SJCRH30 (cell line): Measurements from ENCODE around the gene SLC6A18. TPM values are rescaled to one million over a fixed set of nuclear protein-coding genes. Genes with fewer than 3 reads are reported as not detected.

Experiments used
- DNase-seq, 2 experiments: peaks; one replicate each; pipeline ENCODE4 v3.0.0-alpha.2; 2015 to 2020
- H3K27ac ChIP-seq: fragments of 250-450 bp; sonication (Bioruptor Pico); 2 replicates; pipeline ENCODE4 v1.5.1; 2020; ENCODE audit warnings: mild to moderate bottlenecking, moderate library complexity
- H3K27me3 ChIP-seq: fragments of 250-450 bp; sonication (Bioruptor Pico); 2 replicates; pipeline ENCODE4 v1.5.1; 2020; ENCODE audit warnings: mild to moderate bottlenecking, moderate library complexity
- H3K36me3 ChIP-seq: fragments of 250-450 bp; sonication (Bioruptor Pico); 2 replicates; pipeline ENCODE4 v1.5.1; 2020; ENCODE audit warnings: mild to moderate bottlenecking, moderate library complexity
- H3K4me1 ChIP-seq: fragments of 250-450 bp; sonication (Bioruptor Pico); 2 replicates; pipeline ENCODE4 v1.5.1; 2020; ENCODE audit warnings: mild to moderate bottlenecking, moderate library complexity
- H3K4me3 ChIP-seq: fragments of 250-450 bp; sonication (Bioruptor Pico); 2 replicates; pipeline ENCODE4 v1.5.1; 2020; ENCODE audit warnings: mild to moderate bottlenecking, moderate library complexity
- H3K9me3 ChIP-seq: fragments of 250-450 bp; sonication (Bioruptor Pico); replicated peaks from 2 replicates; pipeline ENCODE4 v1.5.1; 2020; ENCODE audit warnings: mild to moderate bottlenecking, moderate library complexity
- total RNA-seq: library from RNA; depleted of rRNA; stranded (reverse); fragments of >200 nt; shearing (Covaris generic); gene quantifications from 2 replicates; pipeline ENCODE4 v1.2.3, GENCODE V29; 2014; rRNA removed

SLC6A18 gene
- not detected in 2 replicates for total RNA-seq

DNA sequence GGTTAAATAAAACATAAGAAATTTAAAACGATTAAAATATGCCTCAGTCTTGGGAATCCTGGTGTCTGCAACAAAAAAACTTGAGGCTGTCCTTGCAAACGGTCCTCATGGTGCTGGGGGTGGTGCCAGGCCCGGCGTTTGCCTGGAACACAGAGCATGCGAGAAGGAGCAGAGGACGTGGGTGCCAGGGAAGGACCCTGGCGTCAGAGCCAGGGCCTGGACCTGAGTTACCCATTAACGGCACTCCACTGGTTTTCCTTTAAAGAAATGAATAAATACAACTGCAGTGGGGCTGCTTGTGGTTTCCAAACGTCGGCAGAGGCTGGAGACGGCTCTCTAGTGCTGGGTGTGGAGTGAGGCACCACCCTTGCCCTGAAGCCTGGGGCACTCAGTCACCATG is at the start of gene SLC6A18:
Gene SLC6A18, plus strand, starts transcription at position 301 of the 400 bp plus-strand sequence. Its CDS starts 97 bp downstream, at position 398.
- Histone ChIP-seq H3K27me3 (no peaks in the 10 kb centered on the region), H3K27ac (no peak within 1 kb of the TSS), H3K36me3 (no peaks in the 10 kb centered on the region), H3K4me1 (peaks cover 12% of the 10 kb centered on the region), H3K4me3 (no peak within 1 kb of the TSS), H3K9me3 (no peaks in the 10 kb centered on the region)
- DNase-seq, result no peak

GRCh38 chr5:1175801-1176472 is 49.2 kb upstream of the SLC6A18 start:
- no peaks in the 10 kb centered on the region for H3K9me3 ChIP-seq
- no peak for DNase-seq

GRCh38 chr5:1176473-1177391 is 48.4 kb upstream of the SLC6A18 start:
- H3K4me3 ChIP-seq, result no peak overlapping the region
- peak in 1 of 2 experiments; percentile 16 for DNase-seq
- H3K27me3 ChIP-seq, result no peaks in the 10 kb centered on the region
- H3K9me3 ChIP-seq, result no peaks in the 10 kb centered on the region
- H3K4me1 ChIP-seq, result no peaks in the 10 kb centered on the region
- H3K27ac ChIP-seq, result no peak overlapping the region
- H3K36me3 ChIP-seq, result no peaks in the 10 kb centered on the region

More at GRCh38 chr5:1175801-1176472, 49.2 kb upstream of the SLC6A18 start:
- H3K27me3 ChIP-seq, result no peaks in the 10 kb centered on the region
- H3K36me3 ChIP-seq, result no peaks in the 10 kb centered on the region
- no peak overlapping the region for H3K27ac ChIP-seq
- no peak overlapping the region for H3K4me3 ChIP-seq
- no peaks in the 10 kb centered on the region for H3K4me1 ChIP-seq

DNA sequence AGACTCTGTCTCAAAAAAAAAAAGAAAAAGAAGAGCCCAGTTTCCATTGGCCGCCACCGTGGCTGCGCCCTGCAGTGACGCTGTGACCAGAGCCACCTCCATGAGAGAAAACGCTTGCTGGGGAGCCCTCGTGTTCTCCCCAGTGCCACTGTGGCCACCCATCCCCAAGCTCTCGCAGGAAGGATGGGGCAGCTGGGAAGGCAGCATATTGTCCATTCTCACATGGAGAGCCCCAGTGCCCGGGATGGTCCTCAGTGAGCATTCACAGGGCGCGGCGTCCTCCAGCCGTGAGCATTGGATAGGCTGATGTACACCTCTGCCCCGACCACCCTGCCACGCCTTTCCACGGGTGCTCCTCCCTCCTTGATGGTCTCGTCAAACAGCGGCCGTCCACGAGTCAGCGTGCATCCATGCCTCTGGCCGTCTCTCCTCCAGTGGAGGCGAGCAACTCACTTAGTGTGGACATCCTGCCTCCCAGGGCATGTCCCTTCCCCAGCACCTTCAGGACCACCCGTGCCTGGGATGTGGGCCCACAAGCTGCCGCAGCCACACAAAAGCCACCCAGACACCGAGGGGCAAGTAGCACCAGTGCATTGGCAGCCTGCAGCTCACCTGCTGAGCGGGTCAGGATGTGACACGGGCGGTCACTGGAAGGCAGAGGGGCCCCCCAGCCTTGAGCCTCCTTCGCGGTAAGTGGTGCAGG is 47.2 kb upstream of the SLC6A18 start:
- no peaks in the 10 kb centered on the region for H3K4me1 ChIP-seq
- no peaks in the 10 kb centered on the region for H3K36me3 ChIP-seq
- no peak for DNase-seq
- H3K27me3 ChIP-seq, result no peaks in the 10 kb centered on the region
- no peaks in the 10 kb centered on the region for H3K9me3 ChIP-seq
- no peak overlapping the region for H3K4me3 ChIP-seq
- H3K27ac ChIP-seq, result no peak overlapping the region

DNA sequence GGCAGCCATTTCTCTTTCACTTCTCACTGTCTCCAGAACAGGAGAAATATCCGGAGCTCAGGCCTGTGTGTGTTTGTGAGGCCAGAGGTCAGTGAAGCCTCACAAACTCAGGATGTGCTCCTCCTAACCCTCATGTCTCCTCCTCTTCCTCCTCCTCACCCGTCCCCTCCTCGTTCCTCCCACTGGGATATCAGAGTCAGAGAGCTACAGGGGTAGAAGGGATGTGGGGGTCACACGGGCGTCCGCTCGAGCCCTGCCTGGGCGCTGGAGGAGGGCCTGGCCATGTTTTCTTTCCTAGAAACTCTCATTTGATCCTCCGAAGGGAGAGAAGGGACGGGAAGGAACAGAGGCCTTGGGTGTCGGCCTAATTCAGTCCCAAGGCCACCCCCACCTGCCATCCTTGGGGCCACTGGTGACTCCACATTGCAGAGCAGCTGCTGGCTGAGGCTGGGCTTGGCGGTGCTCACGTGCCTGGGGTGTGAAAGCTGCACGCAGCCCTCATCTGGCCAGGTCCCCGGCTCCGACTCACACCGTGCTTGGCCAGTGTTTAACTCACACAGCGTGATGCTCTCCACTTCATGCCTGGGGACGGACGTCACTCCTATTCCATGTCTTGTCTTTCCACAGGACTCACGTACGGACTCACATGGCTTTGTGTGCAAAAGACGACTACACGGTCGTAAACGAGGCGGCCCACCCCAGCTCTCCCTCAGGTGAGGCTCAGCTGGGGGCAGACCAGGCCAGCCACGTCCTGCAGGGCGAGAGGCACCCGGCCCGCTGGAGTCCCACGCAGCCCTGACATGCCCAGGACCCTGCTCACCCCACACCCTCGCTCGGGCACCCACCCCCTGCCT is 46.4 kb upstream of the SLC6A18 start:
- no peaks in the 10 kb centered on the region for H3K36me3 ChIP-seq
- H3K4me1 ChIP-seq, result no peaks in the 10 kb centered on the region
- H3K4me3 ChIP-seq, result no peak overlapping the region
- DNase-seq, result no peak
- no peak overlapping the region for H3K27ac ChIP-seq
- no peaks in the 10 kb centered on the region for H3K27me3 ChIP-seq
- H3K9me3 ChIP-seq, result no peaks in the 10 kb centered on the region

- H3K27me3 ChIP-seq, result no peaks in the 10 kb centered on the region
- no peak overlapping the region for H3K27ac ChIP-seq
- H3K36me3 ChIP-seq, result no peaks in the 10 kb centered on the region
- no peak overlapping the region for H3K4me3 ChIP-seq
- no peak for DNase-seq
- no peaks in the 10 kb centered on the region for H3K9me3 ChIP-seq
- H3K4me1 ChIP-seq, result no peaks in the 10 kb centered on the region
These were observed 45.8 kb upstream of the SLC6A18 start for GRCh38 chr5:1179383-1179715.

DNA sequence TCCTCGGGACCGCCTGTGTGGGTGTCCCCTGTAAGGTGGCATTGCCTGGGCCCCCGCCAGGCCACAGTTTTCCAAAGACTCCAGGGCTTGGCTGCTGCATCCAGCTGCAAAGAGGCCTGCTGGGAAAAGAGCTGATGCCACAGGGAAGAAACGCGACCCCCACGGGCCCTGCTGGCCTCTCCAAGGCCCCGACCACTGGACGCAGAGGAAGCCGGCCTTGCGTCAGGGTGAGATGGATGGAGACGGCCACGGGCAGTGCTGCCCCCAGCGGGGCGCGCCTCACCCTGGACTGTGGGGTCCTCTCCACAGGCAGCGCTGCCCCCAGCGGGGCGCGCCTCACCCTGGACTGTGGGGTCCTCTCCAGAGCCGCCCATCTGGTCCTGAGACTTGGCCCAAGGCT is 45.1 kb upstream of the SLC6A18 start:
- no peak for DNase-seq
- no peaks in the 10 kb centered on the region for H3K27me3 ChIP-seq
- H3K9me3 ChIP-seq, result no peaks in the 10 kb centered on the region
- H3K4me3 ChIP-seq, result no peak overlapping the region
- no peaks in the 10 kb centered on the region for H3K4me1 ChIP-seq
- no peaks in the 10 kb centered on the region for H3K36me3 ChIP-seq
- H3K27ac ChIP-seq, result no peak overlapping the region

- no peaks in the 10 kb centered on the region for H3K27me3 ChIP-seq
- no peaks in the 10 kb centered on the region for H3K4me1 ChIP-seq
- H3K27ac ChIP-seq, result no peak overlapping the region
- no peak overlapping the region for H3K4me3 ChIP-seq
- H3K9me3 ChIP-seq, result no peaks in the 10 kb centered on the region
- DNase-seq, result no peak
- no peaks in the 10 kb centered on the region for H3K36me3 ChIP-seq
These were observed 44.3 kb upstream of the SLC6A18 start for GRCh38 chr5:1180841-1181271.

DNA sequence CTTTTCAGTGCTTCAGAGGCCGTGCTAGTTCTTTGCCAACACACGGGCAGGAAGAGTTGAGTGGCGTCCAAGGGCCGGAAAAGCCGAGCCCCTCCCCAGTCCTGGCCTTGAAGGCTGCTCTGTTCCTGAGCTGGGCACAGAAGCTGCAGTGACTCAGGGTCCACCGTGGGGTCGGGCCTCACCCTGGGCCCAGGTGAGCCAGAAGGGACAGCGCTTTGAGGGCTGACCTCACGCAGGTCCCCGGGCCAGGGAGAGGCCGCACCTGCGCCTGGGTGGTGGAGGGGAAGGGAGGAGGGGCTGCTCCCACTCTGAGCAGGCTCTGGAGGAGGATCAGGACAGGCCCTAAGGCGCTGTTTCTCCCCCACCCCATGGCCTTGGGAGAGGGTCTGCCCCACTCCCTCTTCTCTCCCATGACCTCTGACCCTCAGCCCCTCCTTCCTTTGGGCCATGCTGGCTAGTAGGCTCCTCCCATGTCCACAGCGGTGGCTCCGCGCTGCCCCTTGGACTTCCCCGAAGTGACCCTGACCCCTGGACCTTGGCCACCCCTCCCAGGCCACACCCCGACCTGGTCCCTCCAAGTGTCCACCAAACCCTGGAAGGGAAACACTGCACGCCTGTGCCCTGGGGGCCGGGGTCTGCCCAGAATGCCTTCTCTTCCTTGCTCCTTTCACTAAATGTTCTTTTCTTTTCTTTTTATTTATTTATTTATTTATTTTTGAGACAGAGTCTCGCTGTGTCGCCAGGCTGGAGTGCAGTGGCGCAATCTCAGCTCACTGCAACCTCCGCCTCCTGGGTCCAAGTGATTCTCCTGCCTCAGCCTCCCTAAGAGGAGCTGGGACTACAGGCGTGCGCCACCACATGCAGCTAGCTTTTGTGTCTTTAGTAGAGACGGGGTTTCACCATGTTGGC is 43.5 kb upstream of the SLC6A18 start:
- Histone ChIP-seq H3K4me1 (no peaks in the 10 kb centered on the region), H3K27me3 (no peaks in the 10 kb centered on the region), H3K9me3 (no peaks in the 10 kb centered on the region), H3K36me3 (no peaks in the 10 kb centered on the region), H3K4me3 (no peak overlapping the region), H3K27ac (no peak overlapping the region)
- DNase-seq, result no peak

DNA sequence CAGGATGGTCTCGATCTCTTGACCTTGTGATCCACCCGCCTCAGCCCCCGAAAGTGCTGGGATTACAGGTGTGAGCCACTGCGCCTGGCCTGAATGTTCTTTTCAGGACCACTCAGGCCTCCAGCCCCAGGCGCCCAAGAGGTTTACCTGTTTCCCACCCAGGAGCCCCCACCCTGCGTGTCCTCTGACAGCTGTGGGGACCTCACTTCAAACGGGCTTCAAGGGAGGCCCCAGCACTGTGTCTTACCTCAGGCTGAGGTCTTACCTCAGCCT is 42.9 kb upstream of the SLC6A18 start:
- H3K27me3 ChIP-seq, result no peaks in the 10 kb centered on the region
- no peak overlapping the region for H3K27ac ChIP-seq
- no peaks in the 10 kb centered on the region for H3K9me3 ChIP-seq
- H3K4me1 ChIP-seq, result no peaks in the 10 kb centered on the region
- no peak for DNase-seq
- H3K4me3 ChIP-seq, result no peak overlapping the region
- no peaks in the 10 kb centered on the region for H3K36me3 ChIP-seq

DNA sequence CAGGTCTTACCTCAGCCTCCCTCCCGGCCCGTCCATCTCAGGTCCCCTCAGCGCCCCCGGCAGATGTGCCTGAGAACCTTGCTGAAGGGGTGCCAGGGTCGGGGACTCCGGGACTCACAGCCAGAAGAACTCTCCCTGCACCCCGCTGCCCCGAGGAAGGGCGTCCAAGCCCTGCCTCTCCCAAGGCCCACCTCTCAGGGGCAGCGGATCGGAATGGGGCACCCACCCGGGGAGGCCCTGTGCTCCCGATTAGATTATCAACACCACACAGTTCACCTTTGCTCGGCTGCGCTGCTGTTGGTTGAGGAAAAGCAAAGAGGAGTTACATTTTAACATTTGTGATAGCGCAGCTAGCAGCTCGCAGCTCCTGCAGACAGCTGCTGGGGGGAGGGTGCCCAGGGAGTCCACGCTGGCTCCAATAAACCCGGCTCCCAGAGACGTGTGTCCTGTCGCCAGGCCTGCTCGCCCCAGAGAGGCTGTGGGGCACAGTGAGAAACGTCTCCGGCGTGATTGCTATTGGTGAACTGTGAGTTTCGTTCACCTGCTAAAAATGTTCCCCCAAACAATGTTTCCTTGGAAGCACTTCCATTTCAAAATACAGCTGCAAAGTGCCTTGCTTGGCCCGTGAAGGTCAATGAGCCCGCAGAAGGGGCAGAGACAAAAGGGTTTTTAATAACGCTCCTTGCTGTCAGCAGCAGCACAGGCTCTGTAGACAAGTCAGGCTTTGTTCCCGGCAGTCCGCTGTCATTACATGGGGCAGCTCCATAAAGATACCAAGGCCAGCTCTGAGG is 42.4 kb upstream of the SLC6A18 start:
- Histone ChIP-seq H3K9me3 (no peaks in the 10 kb centered on the region), H3K4me1 (no peaks in the 10 kb centered on the region), H3K36me3 (no peaks in the 10 kb centered on the region), H3K4me3 (no peak overlapping the region), H3K27ac (no peak overlapping the region), H3K27me3 (no peaks in the 10 kb centered on the region)
- DNase-seq, result peak in 1 of 2 experiments; percentile 31

DNA sequence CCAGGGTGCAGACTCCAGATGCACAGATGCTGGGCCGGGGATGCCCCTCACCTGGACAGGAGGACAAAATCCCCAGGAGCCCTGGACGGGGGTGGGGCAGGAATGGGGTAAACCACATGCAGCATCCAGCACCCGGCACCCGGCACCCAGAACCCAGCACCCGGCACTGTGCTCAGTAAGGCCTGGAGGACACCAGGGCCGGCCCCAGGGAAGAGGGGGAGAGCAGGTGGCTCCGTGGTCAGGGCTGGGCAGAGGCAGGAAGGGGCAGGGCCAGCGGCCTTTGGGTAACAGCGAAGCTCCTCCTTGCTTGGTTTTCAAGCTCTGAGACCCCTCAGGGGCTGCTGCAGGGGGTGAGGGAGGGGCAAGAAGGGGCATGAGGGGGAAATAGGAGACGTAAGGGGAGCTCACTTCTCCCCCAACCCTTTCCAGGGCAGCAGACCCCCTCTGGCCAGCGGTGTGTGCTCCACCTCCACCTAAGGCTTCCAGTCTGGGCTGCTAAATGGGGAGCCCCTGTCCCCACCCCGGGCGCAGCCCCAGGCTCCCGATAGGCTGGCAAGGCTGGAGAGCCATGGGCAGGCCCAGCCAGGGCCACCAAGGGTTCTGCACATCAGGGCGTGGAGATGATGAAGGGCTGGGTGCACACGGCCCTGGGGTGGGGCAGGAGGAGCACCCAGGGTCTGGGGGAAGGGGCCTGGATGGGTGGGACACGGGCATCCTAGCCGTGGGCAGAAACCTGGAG is 41.6 kb upstream of the SLC6A18 start:
- DNase-seq, result no peak
- Histone ChIP-seq H3K27me3 (no peaks in the 10 kb centered on the region), H3K27ac (no peak overlapping the region)

DNA sequence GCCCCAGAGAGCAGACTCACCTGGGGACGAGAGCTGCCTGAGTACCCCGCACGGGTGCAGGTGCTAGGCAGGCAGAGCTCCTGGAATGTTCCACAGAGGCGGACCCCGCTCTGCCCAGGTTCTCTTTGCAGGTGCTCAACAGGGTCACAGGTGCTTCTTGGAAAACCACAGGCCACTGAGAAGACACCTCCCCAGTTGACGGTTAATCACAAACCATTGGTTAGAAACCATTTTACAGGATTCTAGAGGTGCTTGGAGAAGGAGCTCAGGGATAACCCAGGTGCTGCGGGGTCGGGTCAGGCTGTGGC is 41.1 kb upstream of the SLC6A18 start:
- H3K36me3 ChIP-seq, result no peaks in the 10 kb centered on the region
- no peak overlapping the region for H3K27ac ChIP-seq
- no peak overlapping the region for H3K4me3 ChIP-seq
- no peaks in the 10 kb centered on the region for H3K27me3 ChIP-seq
- DNase-seq, result no peak
- H3K9me3 ChIP-seq, result no peaks in the 10 kb centered on the region
- no peaks in the 10 kb centered on the region for H3K4me1 ChIP-seq

More for the DNA sequence above, 41.6 kb upstream of the SLC6A18 start:
- no peaks in the 10 kb centered on the region for H3K36me3 ChIP-seq
- no peak overlapping the region for H3K4me3 ChIP-seq
- H3K4me1 ChIP-seq, result no peaks in the 10 kb centered on the region
- no peaks in the 10 kb centered on the region for H3K9me3 ChIP-seq
